Esophagus squamous epithelium (tissue), 4 donors: ENCODE data around the gene PRRG1.

Experiments used
- POLR2A ChIP-seq, 4 donors: fragments of 450-650 bp; IDR thresholded peaks; one replicate each; pipeline ENCODE4 v1.6.1; 2017; ENCODE audit warnings: antibody characterized with exemption in 4 of 4, mild to moderate bottlenecking in 4 of 4, moderate library complexity in 3 of 4
- TF ChIP-seq, protein P1 (sequence below), 6 experiments: fragments of 450-650 bp in 4 of 6; fragments of 200-600 bp in 2 of 6; sonication (generic) in 2 of 6; IDR thresholded peaks; one replicate each; pipeline ENCODE4 v1.5.1; 2016 to 2019; ENCODE audit warnings: antibody characterized with exemption in 6 of 6, mild to moderate bottlenecking in 4 of 6, moderate library complexity in 4 of 6

- TF ChIP-seq, protein P1, sequence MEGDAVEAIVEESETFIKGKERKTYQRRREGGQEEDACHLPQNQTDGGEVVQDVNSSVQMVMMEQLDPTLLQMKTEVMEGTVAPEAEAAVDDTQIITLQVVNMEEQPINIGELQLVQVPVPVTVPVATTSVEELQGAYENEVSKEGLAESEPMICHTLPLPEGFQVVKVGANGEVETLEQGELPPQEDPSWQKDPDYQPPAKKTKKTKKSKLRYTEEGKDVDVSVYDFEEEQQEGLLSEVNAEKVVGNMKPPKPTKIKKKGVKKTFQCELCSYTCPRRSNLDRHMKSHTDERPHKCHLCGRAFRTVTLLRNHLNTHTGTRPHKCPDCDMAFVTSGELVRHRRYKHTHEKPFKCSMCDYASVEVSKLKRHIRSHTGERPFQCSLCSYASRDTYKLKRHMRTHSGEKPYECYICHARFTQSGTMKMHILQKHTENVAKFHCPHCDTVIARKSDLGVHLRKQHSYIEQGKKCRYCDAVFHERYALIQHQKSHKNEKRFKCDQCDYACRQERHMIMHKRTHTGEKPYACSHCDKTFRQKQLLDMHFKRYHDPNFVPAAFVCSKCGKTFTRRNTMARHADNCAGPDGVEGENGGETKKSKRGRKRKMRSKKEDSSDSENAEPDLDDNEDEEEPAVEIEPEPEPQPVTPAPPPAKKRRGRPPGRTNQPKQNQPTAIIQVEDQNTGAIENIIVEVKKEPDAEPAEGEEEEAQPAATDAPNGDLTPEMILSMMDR (IDR thresholded peaks at IDR 0.05) = no peak
- no peak for TF ChIP-seq POLR2A (IDR thresholded peaks at IDR 0.05)
These were observed 22.4 kb downstream of the PRRG1 start for GRCh38 chrX:37371578-37371991.
